Neural cell (in vitro differentiated cells): ENCODE data around the gene CHRNA4.

Source experiments
- CTCF ChIP-seq: fragments of 450-650 bp; IDR thresholded peaks from 2 replicates; pipeline ENCODE4 v1.5.1; 2014; ENCODE audit warnings: antibody characterized with exemption, mild to moderate bottlenecking, moderate library complexity; ENCODE audit not compliant: poor library complexity, severe bottlenecking
- EP300 ChIP-seq: fragments of 450-650 bp; conservative IDR thresholded peaks from 2 replicates; pipeline ENCODE4 v1.6.1; 2014; ENCODE audit warnings: antibody characterized with exemption, mild to moderate bottlenecking, moderate library complexity; ENCODE audit not compliant: poor library complexity, severe bottlenecking
- EZH2 ChIP-seq: fragments of 200-600, 300-800 bp; shearing (Covaris generic), sonication (generic); IDR thresholded peaks from 2 replicates; pipeline ENCODE4 v1.6.1; 2014; ENCODE audit warnings: antibody characterized with exemption, low read length, borderline replicate concordance, mild to moderate bottlenecking; ENCODE audit not compliant: insufficient read depth, poor library complexity, severe bottlenecking
- MXI1 ChIP-seq: fragments of 450-650 bp; conservative IDR thresholded peaks from 2 replicates; pipeline ENCODE4 v1.6.1; 2014; ENCODE audit warnings: antibody characterized with exemption, mild to moderate bottlenecking; ENCODE audit not compliant: poor library complexity, severe bottlenecking
- POLR2AphosphoS5 ChIP-seq: IDR thresholded peaks from 2 replicates; pipeline ENCODE4 v1.6.1; 2012
- RAD21 ChIP-seq: fragments of 450-650 bp; conservative IDR thresholded peaks from 2 replicates; pipeline ENCODE4 v1.6.1; 2014; ENCODE audit warnings: antibody characterized with exemption, mild to moderate bottlenecking, moderate library complexity
- SMC3 ChIP-seq: fragments of 450-650 bp; conservative IDR thresholded peaks from 2 replicates; pipeline ENCODE4 v1.6.1; 2014; ENCODE audit warnings: antibody characterized with exemption, mild to moderate bottlenecking, moderate library complexity; ENCODE audit not compliant: poor library complexity
- TAF1 ChIP-seq: IDR thresholded peaks from 2 replicates; pipeline ENCODE4 v1.6.1; 2012; ENCODE audit warnings: low read depth

GRCh38 chr20:63347081-63347741, 13.9 kb downstream of the CHRNA4 start:
- TF ChIP-seq CTCF: no peak
- no peak for TF ChIP-seq TAF1
- TF ChIP-seq POLR2AphosphoS5: no peak
- no peak for TF ChIP-seq EZH2
- TF ChIP-seq EP300: no peak
- TF ChIP-seq MXI1: no peak
- TF ChIP-seq RAD21: no peak
- no peak for TF ChIP-seq SMC3
